K562 (cell line): Measurements from ENCODE around the gene ZNF778. TPM values are rescaled to one million over a fixed set of nuclear protein-coding genes. Genes with fewer than 3 reads are reported as not detected.

Experiments
- ARNT ChIP-seq, 2 experiments: fragments of 450-650 bp; IDR thresholded peaks; 2 replicates each; pipeline ENCODE4 v1.6.1; 2016; ENCODE audit warnings: mild to moderate bottlenecking in 1 of 2
- DACH1 ChIP-seq: fragments of 450-650 bp; IDR thresholded peaks from 2 replicates; pipeline ENCODE4 v1.6.1; 2018; ENCODE audit not compliant: partially characterized antibody
- ELF2 ChIP-seq: fragments of 250-450 bp; sonication (Bioruptor Pico); IDR thresholded peaks from 2 replicates; pipeline ENCODE4 v1.5.0; 2021; ENCODE audit warnings: mild to moderate bottlenecking
- ELK3 ChIP-seq: fragments of 450-650 bp; formaldehyde crosslinking; IDR thresholded peaks from 2 replicates; pipeline ENCODE4 v1.4.0; 2020; ENCODE audit warnings: mild to moderate bottlenecking
- EP400 ChIP-seq: fragments of 450-650 bp; IDR thresholded peaks from 2 replicates; pipeline ENCODE4 v1.6.1; 2017; ENCODE audit warnings: antibody characterized with exemption, mild to moderate bottlenecking, moderate library complexity
- FIP1L1 ChIP-seq: fragments of 200-400 bp; formaldehyde crosslinking; IDR thresholded peaks from 2 replicates; pipeline ENCODE4 v1.6.1; 2018; ENCODE audit warnings: mild to moderate bottlenecking, low read depth, low read length; ENCODE audit not compliant: poor library complexity, severe bottlenecking
- HOXB6 ChIP-seq: fragments of 250-450 bp; sonication (Bioruptor Pico); IDR thresholded peaks from 2 replicates; pipeline ENCODE4 v1.5.1; 2022; ENCODE audit warnings: mild to moderate bottlenecking, borderline replicate concordance
- ILK ChIP-seq: fragments of 450-650 bp; IDR thresholded peaks from 2 replicates; pipeline ENCODE4 v1.6.1; 2016; ENCODE audit warnings: missing genetic modification characterization, low read depth, mild to moderate bottlenecking, missing compliant biosample characterization, moderate library complexity, borderline replicate concordance
- JUNB ChIP-seq: fragments of 450-650 bp; formaldehyde crosslinking; conservative IDR thresholded peaks from 2 replicates; pipeline ENCODE4 v1.4.0; 2020; ENCODE audit warnings: mild to moderate bottlenecking
- MBD2 ChIP-seq: sonication (generic); IDR thresholded peaks from 2 replicates; pipeline ENCODE4 v1.6.1; 2016; ENCODE audit warnings: low read depth, borderline replicate concordance
- NFE2 ChIP-seq: IDR thresholded peaks from 2 replicates; pipeline ENCODE4 v1.6.1; 2014; ENCODE audit warnings: antibody characterized with exemption, low read depth
- NFRKB ChIP-seq: fragments of 450-650 bp; IDR thresholded peaks from 2 replicates; pipeline ENCODE4 v1.6.1; 2016; ENCODE audit warnings: low read depth
- NR2C1 ChIP-seq, 2 experiments: fragments of 450-650 bp; IDR thresholded peaks; 2 replicates each; pipeline ENCODE4 v1.6.1; 2017; ENCODE audit warnings: mild to moderate bottlenecking in 2 of 2, antibody characterized with exemption in 1 of 2, inconsistent platforms in 1 of 2, missing compliant biosample characterization in 1 of 2, missing genetic modification characterization in 1 of 2
- PHF20 ChIP-seq: fragments of 450-650 bp; IDR thresholded peaks from 2 replicates; pipeline ENCODE4 v1.6.1; 2018; ENCODE audit not compliant: partially characterized antibody
- PML ChIP-seq: IDR thresholded peaks from 2 replicates; pipeline ENCODE4 v1.6.1; 2012; ENCODE audit warnings: low read length, inconsistent platforms
- POLR3G ChIP-seq: IDR thresholded peaks from 2 replicates; pipeline ENCODE4 v1.6.1; 2011; ENCODE audit not compliant: insufficient read length, insufficient replicate concordance; ENCODE audit errors: extremely low read depth
- RNF2 ChIP-seq: sonication (generic); IDR thresholded peaks from 2 replicates; pipeline ENCODE4 v1.6.1; 2016
- SMAD2 ChIP-seq: fragments of 150-350 bp; IDR thresholded peaks from 2 replicates; pipeline ENCODE4 v1.6.1; 2014; ENCODE audit warnings: low read depth, mild to moderate bottlenecking, low read length
- TAF1 ChIP-seq: IDR thresholded peaks from 2 replicates; pipeline ENCODE4 v1.6.1; 2011; ENCODE audit warnings: mild to moderate bottlenecking, low read length, moderate library complexity; ENCODE audit not compliant: insufficient read depth, control insufficient read depth, severe bottlenecking; ENCODE audit errors: extremely low read depth
- TRIM28 ChIP-seq: fragments of 450-650 bp; IDR thresholded peaks from 2 replicates; pipeline ENCODE4 v1.6.1; 2017
- ZBTB43 ChIP-seq: sonication (generic); formaldehyde crosslinking; IDR thresholded peaks from 2 replicates; pipeline ENCODE4 v1.8.0; 2023; ENCODE audit warnings: mild to moderate bottlenecking, missing genetic modification reagents
- ZNF785 ChIP-seq: fragments of 250-450 bp; sonication (Bioruptor Pico); IDR thresholded peaks from 2 replicates; pipeline ENCODE4 v1.4.0; 2020; ENCODE audit warnings: mild to moderate bottlenecking
- ZZZ3 ChIP-seq: fragments of 450-650 bp; IDR thresholded peaks from 2 replicates; pipeline ENCODE4 v1.6.1; 2016; ENCODE audit warnings: antibody characterized with exemption, mild to moderate bottlenecking, moderate library complexity
- polyA plus RNA-seq, 8 experiments: library from polyadenylated mRNA; depleted of rRNA in 4 of 8; stranded (reverse) in 5 of 8; unstranded in 3 of 8; fragments of >200 nt; fragmentation: Nextera tagmentation in 2 of 8; fragmentation: Illumina TruSeq in 1 of 8; extraction: Ambion mirVana in 2 of 8; extraction: Trizol in 1 of 8; gene quantifications; 2 replicates each; pipeline versions ENCODE4 v1.2.1 to v1.2.3, GENCODE V29; 2011 to 2014; ENCODE audit warnings: inconsistent platforms in 1 of 8, missing spikeins in 1 of 8
- total RNA-seq, 7 experiments: library from RNA; depleted of rRNA in 6 of 7; stranded (reverse); fragments of >200 nt in 6 of 7; fragmentation: Illumina TruSeq in 2 of 7; extraction: Trizol in 2 of 7; gene quantifications; 2 replicates each; pipeline versions ENCODE4 v1.2.1 to v1.2.3, GENCODE V29; 2011 to 2021; ENCODE audit warnings: low replicate concordance in 1 of 7
- TF ChIP-seq, protein P1 (sequence below), 2 experiments: fragments of 450-650 bp; IDR thresholded peaks; 2 replicates each; pipeline ENCODE4 v1.6.1; 2018; ENCODE audit warnings: mild to moderate bottlenecking in 2 of 2, low read depth in 1 of 2; ENCODE audit not compliant: partially characterized antibody in 2 of 2

ZNF778 gene
- total and polyA plus RNA-seq, 9 of the 15 experiments (the other 6 are each of a cell fraction or from before 2014, with no cell fraction given), result 0.70 to 60.6 (median 7.5) TPM

- TF ChIP-seq, protein P1, sequence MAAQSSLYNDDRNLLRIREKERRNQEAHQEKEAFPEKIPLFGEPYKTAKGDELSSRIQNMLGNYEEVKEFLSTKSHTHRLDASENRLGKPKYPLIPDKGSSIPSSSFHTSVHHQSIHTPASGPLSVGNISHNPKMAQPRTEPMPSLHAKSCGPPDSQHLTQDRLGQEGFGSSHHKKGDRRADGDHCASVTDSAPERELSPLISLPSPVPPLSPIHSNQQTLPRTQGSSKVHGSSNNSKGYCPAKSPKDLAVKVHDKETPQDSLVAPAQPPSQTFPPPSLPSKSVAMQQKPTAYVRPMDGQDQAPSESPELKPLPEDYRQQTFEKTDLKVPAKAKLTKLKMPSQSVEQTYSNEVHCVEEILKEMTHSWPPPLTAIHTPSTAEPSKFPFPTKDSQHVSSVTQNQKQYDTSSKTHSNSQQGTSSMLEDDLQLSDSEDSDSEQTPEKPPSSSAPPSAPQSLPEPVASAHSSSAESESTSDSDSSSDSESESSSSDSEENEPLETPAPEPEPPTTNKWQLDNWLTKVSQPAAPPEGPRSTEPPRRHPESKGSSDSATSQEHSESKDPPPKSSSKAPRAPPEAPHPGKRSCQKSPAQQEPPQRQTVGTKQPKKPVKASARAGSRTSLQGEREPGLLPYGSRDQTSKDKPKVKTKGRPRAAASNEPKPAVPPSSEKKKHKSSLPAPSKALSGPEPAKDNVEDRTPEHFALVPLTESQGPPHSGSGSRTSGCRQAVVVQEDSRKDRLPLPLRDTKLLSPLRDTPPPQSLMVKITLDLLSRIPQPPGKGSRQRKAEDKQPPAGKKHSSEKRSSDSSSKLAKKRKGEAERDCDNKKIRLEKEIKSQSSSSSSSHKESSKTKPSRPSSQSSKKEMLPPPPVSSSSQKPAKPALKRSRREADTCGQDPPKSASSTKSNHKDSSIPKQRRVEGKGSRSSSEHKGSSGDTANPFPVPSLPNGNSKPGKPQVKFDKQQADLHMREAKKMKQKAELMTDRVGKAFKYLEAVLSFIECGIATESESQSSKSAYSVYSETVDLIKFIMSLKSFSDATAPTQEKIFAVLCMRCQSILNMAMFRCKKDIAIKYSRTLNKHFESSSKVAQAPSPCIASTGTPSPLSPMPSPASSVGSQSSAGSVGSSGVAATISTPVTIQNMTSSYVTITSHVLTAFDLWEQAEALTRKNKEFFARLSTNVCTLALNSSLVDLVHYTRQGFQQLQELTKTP (IDR thresholded peaks at IDR 0.05; ENCODE audit: low read depth in 1 of 2, partially characterized antibody in 2 of 2), result no peak
- TF ChIP-seq NR2C1 (IDR thresholded peaks at IDR 0.05), result no peak
- no peak for TF ChIP-seq NR2C1 (tag; IDR thresholded peaks at IDR 0.05)
- TF ChIP-seq SMAD2, result no peak
- peak; percentile 54 for TF ChIP-seq FIP1L1
- no peak for TF ChIP-seq ARNT (IDR thresholded peaks at IDR 0.05)
- 0 out of 2 replicates have a peak, but pooled peaks have one; percentile 29 for TF ChIP-seq ZZZ3
- TF ChIP-seq EP400, result peak; percentile 84
- TF ChIP-seq NFRKB, result peak; percentile 61; the same call in 1 of the 2 replicates
- peak; percentile 43 for TF ChIP-seq PML
- TF ChIP-seq ZNF785 (CRISPR knock-in tag), result no peak
- peak; percentile 49; the same call in 1 of the 2 replicates for TF ChIP-seq MBD2
- no peak for TF ChIP-seq HOXB6 (CRISPR knock-in tag)
- TF ChIP-seq ILK, result no peak
- peak; percentile 89 for TF ChIP-seq ELF2 (CRISPR knock-in tag)
- no peak for TF ChIP-seq JUNB (CRISPR knock-in tag)
- no peak for TF ChIP-seq NFE2
- TF ChIP-seq PHF20, result peak; percentile 97
- peak; percentile 84 for TF ChIP-seq TAF1
- no peak for TF ChIP-seq RNF2
- no peak for TF ChIP-seq POLR3G
- TF ChIP-seq ZBTB43 (CRISPR knock-in tag), result no peak
- no peak for TF ChIP-seq ELK3 (CRISPR knock-in tag)
- TF ChIP-seq TRIM28, result no peak
- peak; percentile 98 for TF ChIP-seq DACH1
Measured at GRCh38 chr16:89217388-89218191, at the start of gene ZNF778 (continued).
